Neural crest cell (in vitro differentiated cells): Measurements from ENCODE around the gene MLLT6. TPM values are rescaled to one million over a fixed set of nuclear protein-coding genes. Genes with fewer than 3 reads are reported as not detected.

Source experiments
- DNase-seq: peaks from one replicate; pipeline ENCODE4 v3.0.0; 2021; ENCODE audit warnings: low read depth, mixed read lengths, low spot score
- H3K27ac Mint-ChIP-seq: one replicate; pipeline ENCODE4 v1.8.0; 2021; ENCODE audit warnings: mild to moderate bottlenecking, mixed read lengths; ENCODE audit not compliant: unreplicated experiment
- H3K27me3 Mint-ChIP-seq: 2 replicates; pipeline ENCODE4 v1.8.0; 2021; ENCODE audit warnings: low read depth, mild to moderate bottlenecking, mixed read lengths
- H3K36me3 Mint-ChIP-seq: 2 replicates; pipeline ENCODE4 v1.8.0; 2021; ENCODE audit warnings: low read depth, mild to moderate bottlenecking, mixed read lengths
- H3K4me1 Mint-ChIP-seq: 2 replicates; pipeline ENCODE4 v1.8.0; 2021; ENCODE audit warnings: mixed read lengths
- H3K4me3 Mint-ChIP-seq: one replicate; pipeline ENCODE4 v1.8.0; 2021; ENCODE audit warnings: mild to moderate bottlenecking, mixed read lengths
- H3K9me3 Mint-ChIP-seq: 2 replicates; pipeline ENCODE4 v1.8.0; 2021; ENCODE audit warnings: mixed read lengths
- microRNA-seq: library from miRNA; unstranded; fragments of <30 nt; microRNA quantifications from one replicate; pipeline ENCODE4, GENCODE V29; 2020
- total RNA-seq: library from RNA; stranded (reverse); gene quantifications from 2 replicates; pipeline ENCODE4 v1.2.1, GENCODE V29; 2021
- TF ChIP-seq, protein P1 (sequence below): fragments of 200-600 bp; sonication (generic); conservative IDR thresholded peaks from 2 replicates; pipeline ENCODE4 v1.5.0; 2021; ENCODE audit warnings: antibody characterized with exemption, mild to moderate bottlenecking

The MLLT6 gene
- total RNA-seq, 1 donor from 2014 or later = 79.6 TPM

GRCh38 chr17:38762231-38762630, 57.2 kb downstream of the MLLT6 start:
- Mint-ChIP-seq H3K4me1 (peaks cover 11% of the 10 kb centered on the region), H3K27ac (no peak overlapping the region), H3K27me3 (no peaks in the 10 kb centered on the region), H3K9me3 (no peaks in the 10 kb centered on the region), H3K4me3 (no peak overlapping the region), H3K36me3 (peaks cover 10% of the 10 kb centered on the region)
- TF ChIP-seq, protein P1, sequence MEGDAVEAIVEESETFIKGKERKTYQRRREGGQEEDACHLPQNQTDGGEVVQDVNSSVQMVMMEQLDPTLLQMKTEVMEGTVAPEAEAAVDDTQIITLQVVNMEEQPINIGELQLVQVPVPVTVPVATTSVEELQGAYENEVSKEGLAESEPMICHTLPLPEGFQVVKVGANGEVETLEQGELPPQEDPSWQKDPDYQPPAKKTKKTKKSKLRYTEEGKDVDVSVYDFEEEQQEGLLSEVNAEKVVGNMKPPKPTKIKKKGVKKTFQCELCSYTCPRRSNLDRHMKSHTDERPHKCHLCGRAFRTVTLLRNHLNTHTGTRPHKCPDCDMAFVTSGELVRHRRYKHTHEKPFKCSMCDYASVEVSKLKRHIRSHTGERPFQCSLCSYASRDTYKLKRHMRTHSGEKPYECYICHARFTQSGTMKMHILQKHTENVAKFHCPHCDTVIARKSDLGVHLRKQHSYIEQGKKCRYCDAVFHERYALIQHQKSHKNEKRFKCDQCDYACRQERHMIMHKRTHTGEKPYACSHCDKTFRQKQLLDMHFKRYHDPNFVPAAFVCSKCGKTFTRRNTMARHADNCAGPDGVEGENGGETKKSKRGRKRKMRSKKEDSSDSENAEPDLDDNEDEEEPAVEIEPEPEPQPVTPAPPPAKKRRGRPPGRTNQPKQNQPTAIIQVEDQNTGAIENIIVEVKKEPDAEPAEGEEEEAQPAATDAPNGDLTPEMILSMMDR = no peak
- DNase-seq = no peak

DNA sequence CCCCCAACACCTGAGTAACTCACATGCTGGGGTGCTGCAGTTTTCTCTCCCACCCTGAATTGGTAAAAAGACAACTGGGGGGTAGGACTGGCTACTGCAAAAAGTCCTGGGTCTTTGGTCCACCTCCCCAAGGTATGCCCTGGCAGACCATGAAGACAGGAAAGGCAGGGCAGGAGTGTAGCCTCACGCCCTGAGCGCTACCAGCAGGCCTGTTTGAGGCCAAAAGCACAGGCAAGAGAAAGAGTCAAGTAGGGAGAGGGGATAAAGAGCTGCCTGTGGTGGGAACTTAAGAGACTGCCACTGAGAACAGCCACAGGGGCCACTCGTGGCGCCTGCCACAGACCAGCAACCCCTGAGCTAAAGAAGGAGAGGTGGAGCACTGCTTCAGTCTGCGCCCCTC, 61.3 kb downstream of the MLLT6 start:
- Mint-ChIP-seq H3K4me1 (peaks cover 14% of the 10 kb centered on the region), H3K9me3 (no peaks in the 10 kb centered on the region), H3K4me3 (no peak overlapping the region), H3K36me3 (peaks cover 6% of the 10 kb centered on the region), H3K27me3 (no peaks in the 10 kb centered on the region), H3K27ac (no peak overlapping the region)
- TF ChIP-seq, protein P1 = no peak
- no peak for DNase-seq

- TF ChIP-seq, protein P1 = no peak
- H3K27me3 Mint-ChIP-seq = no peaks in the 10 kb centered on the region
- H3K9me3 Mint-ChIP-seq = no peaks in the 10 kb centered on the region
- no peak overlapping the region for H3K27ac Mint-ChIP-seq
- H3K36me3 Mint-ChIP-seq = peaks cover 8% of the 10 kb centered on the region
- H3K4me1 Mint-ChIP-seq = peaks cover 14% of the 10 kb centered on the region
- DNase-seq = no peak
- no peak overlapping the region for H3K4me3 Mint-ChIP-seq
Measured at GRCh38 chr17:38768417-38768816, 63.3 kb downstream of the MLLT6 start.

DNA sequence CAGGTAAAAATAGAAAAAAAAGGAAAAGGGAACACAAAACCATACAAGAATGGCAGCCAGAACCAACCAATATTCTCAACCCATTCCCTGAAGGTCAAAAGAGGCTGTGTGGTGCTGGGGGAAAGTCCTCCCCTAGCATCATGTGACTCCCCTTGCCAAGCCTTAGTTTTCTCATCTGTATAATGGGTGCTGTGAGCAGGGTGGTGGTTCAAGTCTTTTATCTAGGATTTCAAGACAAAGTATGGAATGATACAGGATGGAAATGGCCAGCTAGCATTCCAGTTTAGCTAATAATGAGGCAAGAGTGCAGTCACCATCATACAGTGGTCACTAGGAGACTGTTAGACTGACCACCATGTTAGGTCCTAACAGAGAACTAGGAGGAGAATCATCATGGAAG, 68.2 kb downstream of the MLLT6 start:
- Mint-ChIP-seq H3K27ac (no peak overlapping the region), H3K9me3 (no peaks in the 10 kb centered on the region), H3K4me1 (no peaks in the 10 kb centered on the region), H3K4me3 (no peak overlapping the region), H3K36me3 (peaks cover 17% of the 10 kb centered on the region), H3K27me3 (no peaks in the 10 kb centered on the region)
- TF ChIP-seq, protein P1 = no peak
- no peak for DNase-seq

DNA sequence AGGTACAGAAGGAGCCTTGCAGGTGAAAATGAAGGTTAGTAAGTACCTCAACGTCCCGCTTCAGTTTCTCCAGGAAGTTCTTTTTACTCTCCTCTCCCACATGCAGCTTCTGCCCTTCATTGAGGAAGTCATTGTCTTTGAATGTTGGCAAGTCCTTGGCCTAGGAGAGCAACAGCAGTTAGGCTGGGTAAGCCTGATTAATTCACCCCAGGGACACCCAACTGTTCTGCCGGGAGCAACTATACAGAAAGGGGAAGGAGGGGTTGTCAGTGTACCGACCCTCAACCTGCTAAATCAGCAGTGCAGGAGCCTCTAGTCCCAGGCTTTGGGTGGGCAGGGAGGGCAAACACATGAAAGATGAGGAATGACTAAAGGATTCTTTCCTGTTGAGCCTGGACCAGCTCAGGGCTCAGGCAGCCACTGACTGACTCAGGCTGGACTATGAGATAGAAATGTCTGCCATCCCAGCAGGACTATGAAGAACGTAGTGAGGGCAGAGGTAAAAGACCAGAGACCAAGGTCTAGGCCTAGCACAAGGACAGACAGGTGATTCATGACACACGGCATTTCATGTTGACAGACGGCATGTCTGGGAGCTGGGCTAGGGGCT, 72.7 kb downstream of the MLLT6 start:
- no peak for DNase-seq
- TF ChIP-seq, protein P1 = no peak
- no peaks in the 10 kb centered on the region for H3K27me3 Mint-ChIP-seq
- no peaks in the 10 kb centered on the region for H3K4me1 Mint-ChIP-seq
- no peak overlapping the region for H3K4me3 Mint-ChIP-seq
- H3K36me3 Mint-ChIP-seq = peaks cover 15% of the 10 kb centered on the region
- H3K9me3 Mint-ChIP-seq = no peaks in the 10 kb centered on the region
- no peak overlapping the region for H3K27ac Mint-ChIP-seq

Small RNA genes within 50 kb of the gene (microRNA-seq; reads per million reads assigned to microRNA genes)
- gene MIR4726 = 7.7 reads per million, percentile 11 among the genes with 10 or more reads in this experiment
- not detected for gene MIR4734

Other genes starting within 250 kb of the MLLT6 start
- gene SRCIN1, start 99.3 kb upstream of the MLLT6 start, total RNA-seq = 8.4 and 8.6 TPM in 2 replicates
- gene EPOP, start 30.3 kb upstream of the MLLT6 start, total RNA-seq = 13.0 and 13.8 TPM in 2 replicates
- 9.0 and 11.0 TPM in 2 replicates for gene CISD3, start 25.1 kb downstream of the MLLT6 start, total RNA-seq
- gene PCGF2, start 43.1 kb downstream of the MLLT6 start, total RNA-seq = 108 and 116 TPM in 2 replicates
- gene PSMB3, start 47.5 kb downstream of the MLLT6 start, total RNA-seq = 193 and 203 TPM in 2 replicates
- gene PIP4K2B, start 94.3 kb downstream of the MLLT6 start, total RNA-seq = 95.3 and 105 TPM in 2 replicates
- gene CWC25, start 120.0 kb downstream of the MLLT6 start, total RNA-seq = 18.9 and 19.3 TPM in 2 replicates
- gene RPL23, start 148.4 kb downstream of the MLLT6 start, total RNA-seq = 1,802 and 1,851 TPM in 2 replicates
- 87.4 and 94.3 TPM in 2 replicates for gene LASP1, start 164.8 kb downstream of the MLLT6 start, total RNA-seq